Measurements from ENCODE around the gene ZNF236. TPM values are rescaled to one million over a fixed set of nuclear protein-coding genes. Genes with fewer than 3 reads are reported as not detected.
A peak's percentile ranks its signal among the peaks of the same experiment; 100 is the strongest.

Gene ZNF236
- total and polyA plus RNA-seq, 2 of the 8 experiments (the other 6 are each of a cell fraction or from before 2014, with no cell fraction given): 6.7 to 14.5 TPM

DNA sequence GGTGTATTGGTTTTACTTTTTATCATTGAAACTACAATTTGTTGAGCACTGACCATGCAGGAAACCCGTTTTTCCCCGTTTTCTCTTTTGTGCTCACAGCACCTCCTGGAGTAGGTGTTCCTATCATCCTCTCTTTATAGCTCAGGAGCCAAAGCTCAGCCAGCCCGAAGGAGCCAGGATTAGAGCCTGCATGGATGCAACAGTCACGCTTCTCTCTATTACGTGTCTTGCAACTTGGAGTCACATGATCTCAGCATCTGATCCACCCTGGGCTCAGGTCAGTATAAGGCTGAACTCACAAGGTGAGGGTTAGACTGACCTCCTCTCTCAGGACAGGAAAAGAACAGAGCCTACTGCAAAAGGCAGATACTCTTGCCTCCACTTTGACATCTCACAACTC lies 159.7 kb downstream of the ZNF236 start:
- H4K91ac ChIP-seq (replicated peaks; ENCODE audit: insufficient read length, low read length): no peak overlapping the region
- H3K23me2 ChIP-seq (ENCODE audit: low read depth, low read length): no peaks in the 10 kb centered on the region
- H3K36me3 ChIP-seq (ENCODE audit: control insufficient read depth in 2 of 4, insufficient read depth in 4 of 4, low read length in 3 of 4): no peaks in the 10 kb centered on the region
- no peak overlapping the region for H3K4me3 ChIP-seq (ENCODE audit: extremely low read depth in 1 of 4, insufficient read depth in 2 of 4, low read depth in 3 of 4, low read length in 4 of 4)
- H4K8ac ChIP-seq (ENCODE audit: extremely low read depth, insufficient read depth, low read length): no peak overlapping the region
- no peak overlapping the region for H3K9ac ChIP-seq (replicated peaks in 1 of 4; ENCODE audit: extremely low read depth in 1 of 4, low read depth in 3 of 4, low read length in 3 of 4)
- no peak overlapping the region for H3K18ac ChIP-seq (ENCODE audit: extremely low read depth, low read length)
- no peak overlapping the region for H2AFZ ChIP-seq (ENCODE audit: low read length)
- no peak overlapping the region for H2BK20ac ChIP-seq (ENCODE audit: low read length)
- H4K5ac ChIP-seq (ENCODE audit: insufficient read length, low read depth, low read length): no peak overlapping the region
- H3K56ac ChIP-seq (replicated peaks; ENCODE audit: insufficient read length, low read depth, low read length): no peak overlapping the region
- ChIA-PET POLR2A (ENCODE audit: partially characterized antibody) (interaction anchor here (1.6 kb wide), 1 partner anchor 14 kb away, joined by 10 read pairs; no protein-coding TSS in a partner anchor), CTCF (ENCODE audit: partially characterized antibody) (interaction anchor here (0.6 to 13.3 kb wide), 21 partner anchors 7 to 670 kb away, joined by 3 to 188 read pairs (median 11); no protein-coding TSS in a partner anchor)
- H2BK15ac ChIP-seq (ENCODE audit: low read length): 0 out of 2 replicates have a peak overlapping the region, but pooled peaks have one; percentile 6
- no peak overlapping the region for H3K4me2 ChIP-seq (ENCODE audit: insufficient read depth in 1 of 2, low read depth in 2 of 2, low read length in 2 of 2)
- H3K9me3 ChIP-seq (ENCODE audit: insufficient read depth in 2 of 2, low read depth in 1 of 2, low read length in 1 of 2): no peaks in the 10 kb centered on the region
- H4K20me1 ChIP-seq (replicated peaks in 1 of 2; ENCODE audit: control insufficient read depth in 1 of 2, insufficient read depth in 2 of 2, low read length in 2 of 2): no peaks in the 10 kb centered on the region
- 88% methylated on average over 5 of the region's 5 CpGs; no CpG with 5 or more reads in 1 of the 2 experiments for WGBS, 2 experiments (ENCODE audit: extremely low coverage in 1 of 2, insufficient coverage in 1 of 2, insufficient read length in 1 of 2, insufficient replicate concordance in 2 of 2, low coverage in 1 of 2, low lambda C conversion rate in 2 of 2, missing lambda C conversion rate in 1 of 2)
- no peak overlapping the region for H3K4ac ChIP-seq (replicated peaks; ENCODE audit: insufficient read length, low read depth, low read length)
- H3K27me3 ChIP-seq (replicated peaks in 1 of 4; ENCODE audit: control insufficient read depth in 3 of 4, extremely low read depth in 1 of 4, insufficient read depth in 3 of 4, low read length in 3 of 4): no peaks in the 10 kb centered on the region
- no peak overlapping the region for H3K14ac ChIP-seq (ENCODE audit: insufficient read length)
- H2BK12ac ChIP-seq (ENCODE audit: low read depth, low read length): no peak overlapping the region; the same call in 1 of the 2 replicates
- FAIRE-seq (no peak), DNase-seq (ENCODE audit: low read depth in 1 of 2, low spot score in 2 of 2) (peak in 1 of 2 experiments; percentile 45)
- H3K27ac ChIP-seq (ENCODE audit: low read depth, low read length): no peak overlapping the region
- no peak overlapping the region for H2BK120ac ChIP-seq (replicated peaks; ENCODE audit: low read depth, low read length)
- no peak overlapping the region for H2BK5ac ChIP-seq (ENCODE audit: low read depth, low read length)
- H2AK5ac ChIP-seq (ENCODE audit: low read depth, low read length): no peak overlapping the region
- no peak overlapping the region for H3K23ac ChIP-seq (ENCODE audit: insufficient read length)
- no peaks in the 10 kb centered on the region for H3K79me1 ChIP-seq (ENCODE audit: low read depth, low read length)
- H3K79me2 ChIP-seq (ENCODE audit: control insufficient read depth in 1 of 2, insufficient read depth in 2 of 2, low read length in 2 of 2): no peaks in the 10 kb centered on the region
- H3K4me1 ChIP-seq (replicated peaks in 1 of 4; ENCODE audit: control insufficient read depth in 3 of 4, insufficient read depth in 4 of 4, low read length in 3 of 4): peaks cover 0 to 20% (median 11%) of the 10 kb centered on the region in 4 experiments
- TF ChIP-seq SIRT6 (IDR thresholded peaks at IDR 0.05; ENCODE audit: low read length): no peak
- no peak for TF ChIP-seq YY1 (IDR thresholded peaks at IDR 0.05; ENCODE audit: low read depth, low read length)
- no peak for TF ChIP-seq SRF (IDR thresholded peaks at IDR 0.05; ENCODE audit: low read depth, low read length)
- TF ChIP-seq SAP30 (IDR thresholded peaks at IDR 0.05; ENCODE audit: insufficient read depth, insufficient replicate concordance, low read length): no peak
- TF ChIP-seq, protein P1, sequence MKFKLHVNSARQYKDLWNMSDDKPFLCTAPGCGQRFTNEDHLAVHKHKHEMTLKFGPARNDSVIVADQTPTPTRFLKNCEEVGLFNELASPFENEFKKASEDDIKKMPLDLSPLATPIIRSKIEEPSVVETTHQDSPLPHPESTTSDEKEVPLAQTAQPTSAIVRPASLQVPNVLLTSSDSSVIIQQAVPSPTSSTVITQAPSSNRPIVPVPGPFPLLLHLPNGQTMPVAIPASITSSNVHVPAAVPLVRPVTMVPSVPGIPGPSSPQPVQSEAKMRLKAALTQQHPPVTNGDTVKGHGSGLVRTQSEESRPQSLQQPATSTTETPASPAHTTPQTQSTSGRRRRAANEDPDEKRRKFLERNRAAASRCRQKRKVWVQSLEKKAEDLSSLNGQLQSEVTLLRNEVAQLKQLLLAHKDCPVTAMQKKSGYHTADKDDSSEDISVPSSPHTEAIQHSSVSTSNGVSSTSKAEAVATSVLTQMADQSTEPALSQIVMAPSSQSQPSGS (IDR thresholded peaks at IDR 0.05; ENCODE audit: low read length): no peak
- no peak for TF ChIP-seq EGR1 (IDR thresholded peaks at IDR 0.05; ENCODE audit: borderline replicate concordance, low read depth, low read length)
- no peak for TF ChIP-seq MAFK (IDR thresholded peaks at IDR 0.05; ENCODE audit: low read depth, low read length)
- no peak for TF ChIP-seq BACH1 (IDR thresholded peaks at IDR 0.05; ENCODE audit: low read length)
- no peak for TF ChIP-seq POLR2A (IDR thresholded peaks at IDR 0.05; ENCODE audit: control extremely low read depth in 1 of 2, low read depth in 2 of 2, low read length in 2 of 2)
- no peak for TF ChIP-seq CHD2 (IDR thresholded peaks at IDR 0.05; ENCODE audit: low read length)
- no peak for TF ChIP-seq HDAC2 (IDR thresholded peaks at IDR 0.05; ENCODE audit: borderline replicate concordance in 1 of 2, low read depth in 2 of 2, low read length in 2 of 2)
- TF ChIP-seq SIX5 (IDR thresholded peaks at IDR 0.05; ENCODE audit: low read depth, low read length): no peak
- no peak for TF ChIP-seq CTBP2 (IDR thresholded peaks at IDR 0.05; ENCODE audit: borderline replicate concordance, insufficient read depth, insufficient read length, low read length)

Data from H1 (cell line).